Type B pancreatic cell (in vitro differentiated cells): ENCODE data around the gene RPL4. TPM values are rescaled to one million over a fixed set of nuclear protein-coding genes. Genes with fewer than 3 reads are reported as not detected.
"Not testable (repeated sequence)": the region's sequence is repeated elsewhere in the genome, so short reads cannot be mapped to it uniquely, and the experiment has no call there.

Experiments used
- DNase-seq: peaks from one replicate; pipeline ENCODE4 v3.0.0; 2021; ENCODE audit warnings: mixed read lengths; ENCODE audit not compliant: unreplicated experiment; ENCODE audit errors: extremely low spot score
- H3K27ac Mint-ChIP-seq: 2 replicates; pipeline ENCODE4 v1.8.0; 2021; ENCODE audit warnings: mild to moderate bottlenecking, mixed read lengths
- H3K27me3 Mint-ChIP-seq: 2 replicates; pipeline ENCODE4 v1.8.0; 2021; ENCODE audit warnings: mixed read lengths
- H3K36me3 Mint-ChIP-seq: 2 replicates; pipeline ENCODE4 v1.8.0; 2021; ENCODE audit warnings: mixed read lengths
- H3K4me1 Mint-ChIP-seq: one replicate; pipeline ENCODE4 v1.8.0; 2021; ENCODE audit warnings: mixed read lengths; ENCODE audit not compliant: unreplicated experiment
- H3K4me3 Mint-ChIP-seq: 2 replicates; pipeline ENCODE4 v1.8.0; 2021; ENCODE audit warnings: mild to moderate bottlenecking, mixed read lengths
- H3K9me3 Mint-ChIP-seq: 2 replicates; pipeline ENCODE4 v1.8.0; 2021; ENCODE audit warnings: mixed read lengths
- CTCF ChIP-seq: fragments of 200-600 bp; sonication (generic); conservative IDR thresholded peaks from 2 replicates; pipeline ENCODE4 v1.5.0; 2021; ENCODE audit warnings: antibody characterized with exemption, mild to moderate bottlenecking
- total RNA-seq: library from RNA; stranded (reverse); gene quantifications from 2 replicates; pipeline ENCODE4 v1.2.1, GENCODE V29; 2021; ENCODE audit warnings: low replicate concordance

RPL4 gene
- total RNA-seq, 1 donor from 2014 or later, result 3,234 TPM

- Mint-ChIP-seq H3K27me3 (no peaks in the 10 kb centered on the region), H3K9me3 (no peaks in the 10 kb centered on the region), H3K4me3 (no peak overlapping the region), H3K27ac (peak overlapping the region; percentile 20), H3K4me1 (peaks cover 14% of the 10 kb centered on the region), H3K36me3 (no peaks in the 10 kb centered on the region)
- TF ChIP-seq CTCF, result no peak
- DNase-seq, result no peak
Measured at GRCh38 chr15:66472176-66472999, 32.3 kb downstream of the RPL4 start.

- not testable (repeated sequence) for H3K4me3 Mint-ChIP-seq, DNase-seq, H3K9me3 Mint-ChIP-seq, H3K36me3 Mint-ChIP-seq, H3K27me3 Mint-ChIP-seq, H3K27ac Mint-ChIP-seq
- peaks cover 14% of the 10 kb centered on the region for H3K4me1 Mint-ChIP-seq
Measured at GRCh38 chr15:66470825-66471224, 33.8 kb downstream of the RPL4 start.

GRCh38 chr15:66467162-66468040 is 37.3 kb downstream of the RPL4 start:
- not testable (repeated sequence) for H3K4me1 Mint-ChIP-seq, H3K36me3 Mint-ChIP-seq, H3K27ac Mint-ChIP-seq, H3K4me3 Mint-ChIP-seq, DNase-seq, H3K9me3 Mint-ChIP-seq, H3K27me3 Mint-ChIP-seq

- not testable (repeated sequence) for H3K9me3 Mint-ChIP-seq, DNase-seq, H3K36me3 Mint-ChIP-seq, H3K27ac Mint-ChIP-seq, H3K4me1 Mint-ChIP-seq, H3K27me3 Mint-ChIP-seq, H3K4me3 Mint-ChIP-seq
Measured at GRCh38 chr15:66465294-66465693, 39.4 kb downstream of the RPL4 start.

- TF ChIP-seq CTCF, result no peak
- H3K4me3 Mint-ChIP-seq, result no peak overlapping the region
- peaks cover 6% of the 10 kb centered on the region for H3K36me3 Mint-ChIP-seq
- H3K27ac Mint-ChIP-seq, result peak overlapping the region; percentile 31
- H3K4me1 Mint-ChIP-seq, result peaks cover 6% of the 10 kb centered on the region
- DNase-seq, result no peak
- H3K27me3 Mint-ChIP-seq, result no peaks in the 10 kb centered on the region
- no peaks in the 10 kb centered on the region for H3K9me3 Mint-ChIP-seq
Measured at GRCh38 chr15:66462627-66463026, 42.0 kb downstream of the RPL4 start.

GRCh38 chr15:66461917-66462316 is 42.7 kb downstream of the RPL4 start:
- Mint-ChIP-seq H3K4me3 (no peak overlapping the region), H3K27me3 (no peaks in the 10 kb centered on the region), H3K27ac (peak overlapping the region; percentile 51), H3K36me3 (peaks cover 6% of the 10 kb centered on the region), H3K4me1 (peaks cover 6% of the 10 kb centered on the region), H3K9me3 (no peaks in the 10 kb centered on the region)
- no peak for TF ChIP-seq CTCF
- no peak for DNase-seq

- DNase-seq, H3K27ac Mint-ChIP-seq, H3K4me1 Mint-ChIP-seq, H3K4me3 Mint-ChIP-seq, H3K36me3 Mint-ChIP-seq, H3K9me3 Mint-ChIP-seq, H3K27me3 Mint-ChIP-seq: not testable (repeated sequence)
Measured at GRCh38 chr15:66461294-66461693, 43.4 kb downstream of the RPL4 start.
